GM18517 (cell line): Measurements from ENCODE around the gene SLX9.

Source experiments
- ATAC-seq: cut with Tn5 transposase; IDR thresholded peaks from one replicate; pipeline ENCODE4 v1.9.1; 2021; ENCODE audit warnings: mild to moderate bottlenecking, moderate library complexity; ENCODE audit not compliant: unreplicated experiment

SLX9 gene

DNA sequence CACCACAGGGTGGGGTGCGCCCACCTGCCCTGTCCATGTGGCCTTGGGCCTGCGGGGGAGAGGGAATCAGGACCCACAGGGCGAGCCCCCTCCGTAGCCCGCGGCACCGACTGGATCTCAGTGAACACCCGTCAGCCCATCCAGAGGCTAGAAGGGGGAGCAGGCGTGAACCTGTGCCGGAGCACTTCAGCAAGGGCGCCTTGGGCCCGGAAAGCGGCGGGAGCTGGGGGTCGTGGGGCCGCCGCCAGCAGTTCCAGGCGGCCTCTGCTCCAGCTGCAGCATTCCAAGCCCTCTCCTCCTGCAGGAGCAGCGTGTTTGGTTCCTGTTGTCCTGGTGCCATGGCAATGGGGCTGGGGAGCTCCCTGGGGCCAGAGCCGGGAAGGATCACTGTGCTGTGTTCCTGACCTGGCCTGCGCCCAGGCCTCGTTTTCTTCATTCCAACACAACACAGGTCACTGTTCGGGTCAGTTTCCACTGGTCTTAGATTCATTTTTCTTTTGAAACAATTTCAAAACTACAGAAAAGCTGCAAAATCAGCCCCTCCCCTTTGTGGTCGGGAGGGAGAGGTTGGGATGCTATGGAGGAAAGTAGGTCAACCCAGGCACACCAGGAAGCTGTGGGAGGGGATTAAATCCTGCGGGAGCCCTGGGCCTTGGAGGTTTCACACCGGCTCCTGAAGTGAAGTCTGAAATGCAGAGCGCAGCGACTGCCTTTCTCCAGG, 18.8 kb downstream of the SLX9 start:
- ATAC-seq = no peak

DNA sequence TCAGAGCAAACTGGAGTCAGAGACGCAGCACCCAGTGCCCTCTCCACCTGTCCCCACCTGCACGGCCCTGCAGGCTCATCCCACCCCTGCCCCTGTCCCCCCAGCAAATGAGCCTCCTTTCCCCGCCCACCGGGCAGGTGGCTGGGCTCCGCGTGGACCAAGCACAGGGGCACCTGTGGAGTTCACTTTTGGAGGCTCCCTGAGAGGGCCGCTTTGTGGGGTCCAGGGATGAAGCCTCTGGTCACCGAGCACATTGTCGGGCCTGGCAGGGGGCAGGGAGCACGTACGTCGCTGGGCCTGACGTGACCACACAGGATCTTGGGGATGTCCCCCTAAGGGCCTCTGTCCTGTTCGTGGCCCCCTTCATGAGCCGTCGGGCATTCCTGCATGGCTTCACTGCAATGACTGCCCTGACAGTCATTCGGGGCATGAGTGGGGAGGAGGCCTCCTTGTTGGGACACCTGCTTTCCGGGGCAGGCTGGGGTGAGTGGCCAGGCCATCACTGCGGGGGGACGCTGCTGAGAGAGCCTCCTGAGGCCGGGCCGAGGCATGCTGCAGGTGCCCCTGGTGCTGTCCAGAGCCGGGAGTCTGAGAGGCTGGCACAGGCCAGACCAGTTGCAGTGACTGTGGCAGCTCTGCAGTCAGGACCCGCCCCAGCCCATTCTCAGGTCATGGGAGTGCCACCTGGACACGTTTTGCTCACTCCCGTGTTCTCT, 19.7 kb downstream of the SLX9 start:
- no peak for ATAC-seq

DNA sequence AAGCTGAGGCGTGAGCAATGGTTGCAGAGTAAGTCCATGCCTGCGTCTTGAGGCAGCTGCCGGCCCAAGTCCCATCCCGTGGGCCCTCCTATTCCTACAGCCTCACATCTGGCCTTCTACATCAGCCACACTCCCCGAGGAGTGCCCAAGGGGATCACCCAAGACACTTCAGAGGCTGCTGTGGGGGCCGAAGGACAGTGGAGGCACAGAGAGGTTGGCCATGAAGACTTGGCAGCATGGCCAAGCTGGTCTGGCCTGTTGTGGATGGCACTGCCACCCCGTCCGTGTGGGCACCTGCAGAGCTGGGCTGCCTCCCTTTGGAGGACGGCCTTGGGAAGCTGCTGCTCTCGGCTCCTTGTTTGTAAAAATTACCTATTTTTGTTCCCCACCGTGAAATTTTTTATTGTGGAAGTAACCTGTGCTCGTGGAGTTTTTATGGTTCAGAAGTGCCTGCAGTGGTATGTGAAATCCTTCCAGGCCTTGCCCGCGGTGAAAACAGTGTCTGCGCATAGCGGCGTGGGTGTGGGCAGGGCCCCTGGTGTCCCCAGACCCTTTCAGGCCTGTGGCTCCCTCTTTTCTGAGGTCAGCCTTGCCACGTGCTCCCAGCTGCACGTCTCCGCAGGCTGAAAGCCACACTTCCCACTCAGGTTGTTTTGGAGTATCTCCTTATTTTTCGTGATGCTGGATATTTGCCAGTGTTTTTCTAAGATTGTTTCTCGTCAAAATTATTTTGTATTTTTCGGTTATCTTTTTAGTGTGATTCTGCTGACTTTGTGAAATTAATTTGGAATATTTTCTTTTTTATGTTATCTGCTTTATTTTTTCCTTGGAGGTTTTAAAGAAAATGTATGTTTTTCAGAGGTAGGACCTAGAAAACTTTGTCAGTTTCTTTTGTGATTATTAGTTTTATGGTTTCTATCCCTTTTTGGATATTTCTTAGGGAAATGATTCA, 20.6 kb downstream of the SLX9 start:
- ATAC-seq = no peak

DNA sequence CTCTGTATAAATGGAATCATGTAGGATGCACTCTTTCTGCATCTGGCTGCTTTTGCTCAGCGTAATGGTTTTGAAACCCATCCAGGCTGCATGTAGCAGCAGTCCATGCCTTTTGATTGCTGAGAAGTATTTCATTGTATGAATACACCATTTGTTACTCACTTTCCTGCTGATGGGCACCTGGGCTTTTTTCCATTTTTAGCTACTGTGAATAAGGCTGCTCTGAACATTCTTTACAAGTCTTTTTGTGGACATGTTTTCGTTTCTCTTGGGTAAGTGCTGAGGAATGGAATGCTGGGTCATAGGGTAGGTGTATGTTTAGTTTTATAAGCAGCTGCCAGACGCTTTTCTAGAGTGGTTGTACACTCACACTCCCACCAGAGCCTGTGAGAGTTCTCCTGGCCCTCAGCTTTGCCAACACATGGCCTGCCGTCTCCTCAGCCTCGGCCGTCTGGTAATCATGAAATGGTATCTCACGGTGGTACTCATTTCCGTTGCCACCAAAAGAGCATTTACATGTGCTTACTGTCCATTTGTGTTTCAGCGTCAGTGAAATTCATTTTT, 22.7 kb downstream of the SLX9 start:
- no peak for ATAC-seq

GRCh38 chr21:44964381-44964780, 24.6 kb downstream of the SLX9 start:
- ATAC-seq = no peak

DNA sequence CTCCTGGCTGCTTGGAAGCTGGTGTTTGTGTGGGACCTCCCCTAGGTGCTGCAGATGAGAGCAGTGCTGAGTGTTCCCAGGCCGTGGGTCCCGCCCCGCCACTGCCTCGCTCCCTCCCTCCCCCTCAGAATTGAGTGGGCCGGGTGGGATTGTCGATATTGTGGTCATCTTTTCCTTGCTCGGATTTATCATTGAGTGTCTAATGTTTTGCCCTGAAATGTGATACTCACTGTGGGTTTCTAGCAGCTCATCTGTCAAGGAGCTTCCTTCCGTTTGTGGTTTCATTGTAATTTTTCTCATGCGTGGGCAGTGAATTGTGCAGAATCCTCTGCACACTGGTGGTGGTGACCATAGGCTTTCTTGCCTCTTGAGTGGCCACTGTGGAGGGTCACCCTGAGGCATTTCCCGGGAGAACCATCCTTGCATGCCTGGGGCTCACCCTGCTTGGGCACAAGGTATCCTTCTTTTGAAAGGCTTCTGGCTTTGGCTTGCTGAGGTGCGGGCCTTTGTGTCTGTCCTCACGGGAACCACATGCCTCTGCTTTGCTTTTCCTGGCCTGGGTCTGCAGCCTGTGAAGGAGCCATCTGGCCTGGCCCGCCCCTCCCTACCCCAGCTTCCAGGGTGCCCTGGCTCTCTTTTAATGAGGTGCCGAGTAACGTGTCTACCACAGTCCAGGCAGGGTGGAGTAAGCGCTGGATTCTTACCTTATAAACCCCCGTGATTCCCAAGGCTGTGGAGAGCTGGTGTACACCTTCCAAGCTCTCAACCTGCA, 25.6 kb downstream of the SLX9 start:
- ATAC-seq = no peak

DNA sequence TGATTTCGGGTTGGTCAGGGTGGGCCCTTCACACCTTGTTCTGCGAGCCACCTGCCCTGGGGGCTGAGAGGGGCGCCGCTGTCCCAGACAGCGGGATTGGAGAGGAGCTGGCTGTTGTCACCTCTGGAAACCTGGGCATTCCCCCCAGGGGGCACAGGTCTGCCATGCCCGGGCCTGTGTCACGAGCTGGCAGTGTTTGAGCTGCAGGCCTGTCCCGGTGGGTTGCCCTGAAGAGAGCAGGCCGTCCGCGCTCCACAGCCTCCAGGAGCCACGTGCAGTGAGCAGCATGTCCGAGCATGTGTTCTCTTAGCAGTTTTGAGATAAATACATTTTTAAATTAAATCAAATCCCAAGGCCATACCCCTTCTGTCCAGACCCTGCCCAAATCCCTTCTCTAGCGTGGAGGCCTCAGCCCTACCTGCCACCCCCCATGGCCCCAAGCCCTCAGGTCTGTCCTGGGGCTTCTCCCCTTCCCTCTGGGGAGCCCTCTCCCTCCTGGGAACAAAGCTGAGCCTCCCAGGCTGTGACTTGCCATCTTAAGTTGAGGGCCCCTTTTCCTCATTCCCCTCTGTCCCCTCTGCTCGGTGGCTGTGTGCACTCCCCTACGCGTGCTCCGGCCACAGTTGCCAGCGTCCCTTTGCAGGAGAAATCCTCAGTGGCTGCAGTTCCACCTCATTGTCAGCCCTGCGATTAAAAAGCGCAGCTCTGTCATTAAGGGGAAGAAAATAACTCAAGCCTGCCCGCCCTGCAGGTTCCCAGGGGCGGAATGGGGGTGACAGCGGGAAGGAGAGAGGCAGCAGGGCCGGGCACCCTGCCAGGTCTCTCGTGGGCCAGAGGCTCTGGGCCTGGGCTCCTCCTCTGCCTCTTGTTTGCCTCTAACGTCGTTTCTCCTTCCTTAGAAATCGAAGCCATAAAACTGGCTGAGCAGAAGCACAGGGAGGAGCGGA, 26.6 kb downstream of the SLX9 start:
- ATAC-seq = no peak

- no peak for ATAC-seq
Observed at GRCh38 chr21:44967082-44968047, 27.5 kb downstream of the SLX9 start.

- no peak for ATAC-seq
Observed at GRCh38 chr21:44969066-44969670, 29.3 kb downstream of the SLX9 start.

- ATAC-seq = no peak
Observed at GRCh38 chr21:44969931-44970755, 30.3 kb downstream of the SLX9 start.

- ATAC-seq = no peak
Observed at GRCh38 chr21:44970766-44971671, 31.2 kb downstream of the SLX9 start.

GRCh38 chr21:44971672-44971995, 31.8 kb downstream of the SLX9 start:
- ATAC-seq = no peak

DNA sequence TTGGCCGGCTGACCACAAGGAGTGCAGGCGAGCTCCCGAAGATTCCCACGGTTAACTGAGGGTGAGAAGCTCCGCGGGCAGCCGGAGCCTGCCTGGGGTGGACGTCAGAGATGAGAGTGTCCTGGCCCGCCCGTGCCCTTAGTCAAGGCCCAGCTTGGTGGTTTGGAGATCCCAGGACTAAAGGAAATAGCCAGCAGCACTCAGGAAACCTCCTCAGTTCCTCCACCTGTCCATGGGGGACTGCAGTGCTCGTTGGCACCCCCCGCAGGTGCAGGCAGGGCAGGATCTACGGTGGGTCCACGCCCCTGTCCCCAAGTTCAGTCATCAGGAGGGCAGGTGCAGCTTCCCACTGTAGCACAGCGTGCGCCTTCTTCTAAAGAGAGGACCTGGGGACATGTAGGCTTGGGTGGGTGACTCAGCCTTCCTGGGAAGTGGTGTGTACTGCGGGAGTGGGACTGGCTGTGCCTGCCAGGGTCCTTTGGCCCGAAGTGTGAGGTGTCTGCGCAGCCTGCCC, 32.5 kb downstream of the SLX9 start:
- no peak for ATAC-seq

GRCh38 chr21:44972821-44973220, 33.0 kb downstream of the SLX9 start:
- no peak for ATAC-seq

DNA sequence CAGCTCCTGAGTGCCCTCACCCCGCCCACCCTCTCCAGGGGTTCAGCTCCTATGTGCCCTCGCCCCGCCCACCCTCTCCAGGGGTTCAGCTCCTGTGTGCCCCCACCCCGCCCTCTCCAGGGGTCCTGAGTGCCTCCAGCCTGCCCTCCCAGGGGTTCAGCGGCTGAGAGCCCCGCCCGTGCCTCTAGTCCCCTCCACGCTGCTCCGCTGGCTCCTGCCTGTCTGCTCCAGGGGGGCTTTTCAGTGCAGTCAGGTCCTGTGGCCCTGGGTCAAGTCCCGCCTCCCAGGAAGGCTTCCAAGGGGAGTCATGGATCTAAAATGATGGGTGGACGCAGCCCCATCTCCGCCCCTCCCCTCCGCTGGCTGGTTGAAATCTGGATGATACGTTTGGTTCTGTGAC, 33.8 kb downstream of the SLX9 start:
- no peak for ATAC-seq

- ATAC-seq = no peak
Observed at GRCh38 chr21:44974676-44975075, 34.8 kb downstream of the SLX9 start.
